Panc1 (cell line): Measurements from ENCODE around the gene HMGCLL1. TPM values are rescaled to one million over a fixed set of nuclear protein-coding genes. Genes with fewer than 3 reads are reported as not detected.

Experiments
- ATAC-seq: fragments of 200-7000 bp; cut with Tn5 transposase; 2 replicates; pipeline ENCODE4 v1.9.1; 2020; ENCODE audit warnings: mild to moderate bottlenecking, moderate library complexity
- BruUV-seq: library from RNA; stranded (reverse); fragments of 400-500 nt; replicated peaks from 2 replicates; lab custom pipeline; 2021; lab: Mats Ljungman, UMichigan
- CTCF ChIA-PET: fragments of 300-600 bp; sonication (Branson Sonifier 250); formaldehyde crosslinking; loops from one replicate; lab custom pipeline; 2022; ENCODE audit warnings: antibody characterized with exemption; lab: Charles Lee
- POLR2A ChIA-PET: fragments of 300-600 bp; sonication (Branson Sonifier 250); formaldehyde crosslinking; loops from one replicate; lab custom pipeline; 2022; ENCODE audit warnings: antibody characterized with exemption; lab: Charles Lee
- DNase-seq: peaks from one replicate; pipeline ENCODE4 v3.0.0-alpha.2; 2010; ENCODE audit warnings: low read depth, low spot score
- H3K27ac ChIP-seq: 2 replicates; pipeline ENCODE4 v1.5.1; 2011; ENCODE audit warnings: mild to moderate bottlenecking, low read length, inconsistent platforms
- H3K27me3 ChIP-seq: fragments of 200-500 bp; sonication (Bioruptor generic); 2 replicates; pipeline ENCODE4 v1.6.0; 2014; ENCODE audit warnings: low read length, inconsistent platforms; ENCODE audit not compliant: control insufficient read depth, insufficient read depth
- H3K36me3 ChIP-seq: fragments of 200-500 bp; sonication (Bioruptor generic); 2 replicates; pipeline ENCODE4 v1.5.1; 2014; ENCODE audit warnings: inconsistent platforms, mild to moderate bottlenecking, low read length, moderate library complexity; ENCODE audit not compliant: control insufficient read depth, insufficient read depth
- H3K4me1 ChIP-seq: 2 replicates; pipeline ENCODE4 v1.5.1; 2011; ENCODE audit warnings: inconsistent platforms, mild to moderate bottlenecking, low read length, moderate library complexity; ENCODE audit not compliant: control insufficient read depth, insufficient read depth
- H3K4me3 ChIP-seq, 2 experiments: 2 replicates each; pipeline ENCODE4 v1.5.1; 2011 to 2012; ENCODE audit warnings: low read depth in 2 of 2, low read length in 2 of 2, mild to moderate bottlenecking in 2 of 2, inconsistent platforms in 1 of 2, moderate library complexity in 1 of 2
- H3K9me3 ChIP-seq: fragments of 200-500 bp; sonication (Bioruptor generic); 2 replicates; pipeline ENCODE4 v1.5.1; 2014; ENCODE audit warnings: low read depth, mild to moderate bottlenecking, inconsistent platforms, low read length, moderate library complexity; ENCODE audit not compliant: control insufficient read depth, insufficient read depth
- CTCF ChIP-seq: fragments of 450-650 bp; IDR thresholded peaks from 2 replicates; pipeline ENCODE4 v1.5.1; 2017; ENCODE audit warnings: mild to moderate bottlenecking
- POLR2AphosphoS5 ChIP-seq: IDR thresholded peaks from 2 replicates; pipeline ENCODE4 v1.6.1; 2012; ENCODE audit warnings: mild to moderate bottlenecking, low read depth, low read length, moderate library complexity
- REST ChIP-seq, 2 experiments: IDR thresholded peaks; 2 replicates each; pipeline ENCODE4 v1.6.1; 2011 to 2012; ENCODE audit warnings: low read depth in 2 of 2, control low read depth in 1 of 2, low read length in 1 of 2, mild to moderate bottlenecking in 1 of 2, moderate library complexity in 1 of 2; ENCODE audit not compliant: insufficient read depth in 1 of 2
- SIN3A ChIP-seq: IDR thresholded peaks from 2 replicates; pipeline ENCODE4 v1.6.1; 2012; ENCODE audit warnings: low read depth, mild to moderate bottlenecking, low read length, moderate library complexity, borderline replicate concordance; ENCODE audit not compliant: insufficient read depth
- TCF7L2 ChIP-seq: IDR thresholded peaks from 2 replicates; pipeline ENCODE4 v1.6.1; 2011; ENCODE audit warnings: mild to moderate bottlenecking, low read depth, low read length, inconsistent platforms
- in situ Hi-C: cut with HindIII; loops from 2 replicates; pipeline ENCODE4 v1.10.0; 2016; ENCODE audit warnings: low sequenced_read_pairs, low pct_unique_long_range_greater_than_20kb
- intact Hi-C: fragments of 100-400 bp; cut with micrococcal nuclease; formaldehyde crosslinking; loops from one replicate; pipeline ENCODE4 v1.10.0; 2022; ENCODE audit not compliant: unreplicated experiment
- total RNA-seq: library from RNA; stranded (reverse); gene quantifications from one replicate; pipeline ENCODE4 v1.2.1, GENCODE V29; 2021; ENCODE audit not compliant: unreplicated experiment

HMGCLL1 gene
- total RNA-seq, 1 experiment from 2014 or later = not detected

- no peak for DNase-seq
- ChIA-PET POLR2A (no interaction called here), CTCF (no interaction called here)
- H3K4me1 ChIP-seq = no peaks in the 10 kb centered on the region
- no peaks in the 10 kb centered on the region for H3K36me3 ChIP-seq
- BruUV-seq = no TSS peak
- in situ Hi-C loops (no loop called here), intact Hi-C loops (no loop called here)
- H3K4me3 ChIP-seq = no peak overlapping the region
- H3K27me3 ChIP-seq = no peaks in the 10 kb centered on the region
- TF ChIP-seq SIN3A = no peak
- no peak for TF ChIP-seq TCF7L2
- TF ChIP-seq REST (IDR thresholded peaks at IDR 0.05; ENCODE audit: insufficient read depth in 1 of 2, low read depth in 2 of 2, low read length in 1 of 2) = no peak
- TF ChIP-seq CTCF = no peak
- no peak for TF ChIP-seq POLR2AphosphoS5
- ATAC-seq = no peak
- H3K9me3 ChIP-seq = 0 out of 2 replicates have a peak, but pooled peaks cover 3% of the 10 kb centered on the region
- H3K27ac ChIP-seq = no peak overlapping the region
Measured at GRCh38 chr6:55474382-55474781, 104.6 kb downstream of the HMGCLL1 start.

- no peaks in the 10 kb centered on the region for H3K27me3 ChIP-seq
- in situ Hi-C loops = no loop called here
- intact Hi-C loops = no loop called here
- CTCF ChIA-PET = no interaction called here
- no peaks in the 10 kb centered on the region for H3K36me3 ChIP-seq
- no peak for TF ChIP-seq SIN3A
- TF ChIP-seq POLR2AphosphoS5 = no peak
- no peak for TF ChIP-seq TCF7L2
- no peak for TF ChIP-seq CTCF
- TF ChIP-seq REST (IDR thresholded peaks at IDR 0.05; ENCODE audit: insufficient read depth in 1 of 2, low read depth in 2 of 2, low read length in 1 of 2) = no peak
- ATAC-seq (no peak), DNase-seq (no peak)
- H3K9me3 ChIP-seq = 0 out of 2 replicates have a peak, but pooled peaks cover 3% of the 10 kb centered on the region
- BruUV-seq = no TSS peak
- POLR2A ChIA-PET = no interaction called here
- no peaks in the 10 kb centered on the region for H3K4me1 ChIP-seq
- no peak overlapping the region for H3K27ac ChIP-seq
- H3K4me3 ChIP-seq = no peak overlapping the region
Measured at GRCh38 chr6:55473722-55474121, 105.3 kb downstream of the HMGCLL1 start.
